Inflammatory macrophage treated with lipopolysaccharide for 4 hours (primary cell): ENCODE data around the gene ADAMTS17.
"Not testable (repeated sequence)": the region's sequence is repeated elsewhere in the genome, so short reads cannot be mapped to it uniquely, and the experiment has no call there.

Experiments
- DNase-seq: peaks from one replicate; pipeline ENCODE4 v3.0.0-alpha.2; 2020

ADAMTS17 gene

DNA sequence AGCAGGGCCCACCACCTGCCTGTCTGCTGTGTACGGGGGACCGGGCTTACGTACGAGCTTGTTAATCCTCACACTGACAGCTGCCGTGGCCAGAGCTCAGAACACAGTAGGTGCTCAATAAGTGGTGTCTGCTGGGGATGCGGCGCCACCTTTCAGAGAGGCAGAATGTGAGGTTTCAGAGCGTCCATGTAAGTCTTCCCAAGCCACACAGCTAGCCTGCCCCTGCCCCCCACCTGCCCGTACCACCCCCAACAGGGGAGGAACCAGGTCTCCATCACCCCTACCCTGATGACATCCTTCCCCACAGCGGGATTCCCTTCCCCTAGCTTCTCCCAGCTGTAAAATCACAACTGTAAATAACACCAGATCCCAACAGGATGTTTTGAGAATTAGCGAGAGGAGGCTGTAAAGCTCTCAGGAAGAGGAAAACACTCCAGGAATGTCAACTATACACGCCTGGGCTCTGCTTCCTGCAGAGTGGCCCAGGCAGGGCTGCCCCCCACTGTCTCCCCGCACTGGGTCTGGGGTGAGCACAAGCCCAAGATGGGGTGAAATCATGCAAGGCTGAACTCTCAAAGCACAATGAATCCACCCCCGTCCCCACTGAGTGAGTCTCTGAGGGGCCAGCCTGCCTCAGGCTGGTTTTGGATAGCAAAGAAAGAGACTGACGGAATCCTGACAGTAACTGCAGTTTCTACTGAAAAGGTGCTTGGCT is 358.4 kb downstream of the ADAMTS17 start:
- no peak for DNase-seq

DNA sequence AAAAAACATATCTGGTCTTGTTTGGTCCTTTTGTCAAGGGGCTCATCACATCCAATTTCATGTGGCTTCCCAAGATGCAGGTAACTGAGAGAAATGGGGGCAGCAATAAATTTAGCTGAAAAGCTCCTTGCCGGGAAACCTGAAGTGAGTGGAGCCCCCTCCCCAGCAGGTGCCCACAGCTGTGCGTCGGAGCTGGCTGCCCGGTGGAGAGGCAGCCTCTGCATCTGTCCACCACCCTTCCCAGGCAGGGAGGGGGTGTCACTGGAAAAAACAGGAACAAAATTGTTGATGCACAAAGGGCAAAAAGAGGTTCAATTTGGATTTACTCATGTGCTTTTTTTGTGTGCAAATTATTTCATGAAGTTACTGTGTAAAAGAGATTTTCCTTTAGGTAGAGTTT is 359.1 kb downstream of the ADAMTS17 start:
- no peak for DNase-seq

GRCh38 chr15:99981839-99982658 is 359.7 kb downstream of the ADAMTS17 start:
- no peak for DNase-seq

GRCh38 chr15:99981191-99981647 is 360.6 kb downstream of the ADAMTS17 start:
- no peak for DNase-seq

DNA sequence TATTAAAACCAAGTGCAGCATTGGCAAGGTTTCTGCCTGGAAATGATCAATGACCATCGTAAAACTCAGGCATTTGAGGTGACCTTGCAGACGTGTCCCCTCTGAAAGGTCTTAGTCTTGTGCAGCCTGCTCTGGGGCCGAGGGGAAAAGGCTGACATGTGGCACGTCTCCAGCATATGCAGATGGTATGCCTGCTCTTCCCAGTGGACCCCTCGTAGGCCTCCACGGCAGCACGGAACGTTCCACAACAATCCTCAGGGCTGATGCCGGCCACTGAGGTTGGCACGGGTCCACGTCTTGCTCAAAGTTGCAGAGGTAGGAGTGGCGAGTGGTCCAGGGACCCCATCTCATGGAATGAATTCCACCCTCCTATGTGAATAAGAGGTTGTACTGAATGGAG is 361.0 kb downstream of the ADAMTS17 start:
- DNase-seq: no peak

- not testable (repeated sequence) for DNase-seq
These were observed 361.9 kb downstream of the ADAMTS17 start for GRCh38 chr15:99979886-99980285.

DNA sequence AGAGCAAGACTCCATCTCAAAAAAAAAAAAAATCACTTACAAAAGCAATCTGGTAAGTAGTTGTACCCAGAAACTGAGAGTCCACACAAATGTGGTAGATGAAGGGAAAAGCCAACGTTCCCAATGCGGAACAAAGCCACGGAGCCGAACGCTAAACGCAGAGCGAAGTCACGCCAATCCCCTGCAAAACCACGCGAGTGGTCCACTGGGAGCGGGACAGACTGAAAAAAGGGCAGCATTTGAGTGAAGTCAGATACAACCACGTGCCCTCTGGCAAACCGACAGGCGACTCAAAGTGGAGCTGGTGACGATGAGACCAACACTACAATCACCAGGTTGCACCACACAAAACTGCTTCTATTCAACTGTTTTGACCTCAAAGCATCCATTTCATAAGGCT is 362.4 kb downstream of the ADAMTS17 start:
- DNase-seq: no peak

DNA sequence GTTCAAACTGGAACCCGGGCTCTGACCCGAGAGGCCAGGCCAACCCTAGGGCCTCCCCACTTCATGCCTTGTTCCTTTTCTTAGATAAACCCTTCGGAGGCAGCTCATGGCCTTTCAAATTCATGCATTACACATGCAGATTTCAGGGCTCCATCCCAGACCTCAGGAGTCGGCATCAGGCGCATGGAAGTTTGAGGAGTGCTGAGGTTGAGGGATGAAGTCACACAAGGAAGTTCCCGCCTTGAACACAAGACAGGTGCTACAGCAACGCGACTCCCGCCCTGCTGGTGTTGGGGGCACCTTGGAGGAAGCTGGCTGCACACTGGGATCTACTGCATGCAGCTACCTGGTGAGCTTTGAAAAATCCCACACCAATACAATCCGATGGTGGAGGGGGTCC is 363.3 kb downstream of the ADAMTS17 start:
- DNase-seq: no peak

- no peak for DNase-seq
These were observed 363.8 kb downstream of the ADAMTS17 start for GRCh38 chr15:99977929-99978328.

GRCh38 chr15:99976811-99977271 is 364.9 kb downstream of the ADAMTS17 start:
- no peak for DNase-seq

GRCh38 chr15:99976000-99976399 is 365.8 kb downstream of the ADAMTS17 start:
- DNase-seq: no peak

DNA sequence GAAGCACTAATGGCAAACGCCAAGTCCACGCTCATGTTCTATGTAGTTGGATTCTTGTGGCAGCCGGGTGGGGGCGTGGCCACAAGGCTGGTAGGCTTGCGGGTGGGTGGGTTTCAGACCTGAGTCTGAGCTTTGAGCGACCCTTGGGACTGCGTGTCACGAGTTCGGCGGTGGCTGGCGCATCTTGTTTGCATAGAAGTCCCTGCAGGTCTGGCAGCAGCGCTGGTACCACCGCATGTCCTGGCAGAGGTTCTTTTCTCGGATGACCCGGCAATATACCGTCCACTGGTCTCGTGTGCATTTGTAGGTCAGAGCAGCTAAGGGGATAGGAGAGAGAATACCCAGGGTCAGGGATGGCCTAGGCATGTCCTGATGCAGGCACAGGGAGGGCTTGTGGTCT is 367.5 kb downstream of the ADAMTS17 start:
- DNase-seq: no peak

DNA sequence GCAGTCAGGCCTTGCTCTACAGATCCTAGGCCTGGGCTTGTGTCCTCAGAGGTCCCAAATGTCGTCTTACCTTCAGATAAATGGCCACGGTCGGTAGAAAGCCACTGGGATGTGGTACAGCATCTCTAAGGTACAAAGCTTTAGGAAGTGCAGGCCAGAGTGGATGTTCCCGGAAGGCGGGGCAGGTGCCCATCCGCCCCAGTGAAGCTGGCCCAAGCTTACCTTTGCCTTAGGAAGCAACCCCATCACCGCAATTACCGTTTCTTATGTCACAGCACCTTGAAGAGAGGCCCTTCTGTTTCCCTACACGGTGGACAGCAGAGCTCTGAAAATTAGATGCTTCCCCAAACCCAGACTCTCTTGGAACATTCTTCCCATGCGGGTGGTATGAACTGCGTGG is 368.4 kb downstream of the ADAMTS17 start:
- no peak for DNase-seq

GRCh38 chr15:99970891-99971430 is 370.8 kb downstream of the ADAMTS17 start:
- no peak for DNase-seq

DNA sequence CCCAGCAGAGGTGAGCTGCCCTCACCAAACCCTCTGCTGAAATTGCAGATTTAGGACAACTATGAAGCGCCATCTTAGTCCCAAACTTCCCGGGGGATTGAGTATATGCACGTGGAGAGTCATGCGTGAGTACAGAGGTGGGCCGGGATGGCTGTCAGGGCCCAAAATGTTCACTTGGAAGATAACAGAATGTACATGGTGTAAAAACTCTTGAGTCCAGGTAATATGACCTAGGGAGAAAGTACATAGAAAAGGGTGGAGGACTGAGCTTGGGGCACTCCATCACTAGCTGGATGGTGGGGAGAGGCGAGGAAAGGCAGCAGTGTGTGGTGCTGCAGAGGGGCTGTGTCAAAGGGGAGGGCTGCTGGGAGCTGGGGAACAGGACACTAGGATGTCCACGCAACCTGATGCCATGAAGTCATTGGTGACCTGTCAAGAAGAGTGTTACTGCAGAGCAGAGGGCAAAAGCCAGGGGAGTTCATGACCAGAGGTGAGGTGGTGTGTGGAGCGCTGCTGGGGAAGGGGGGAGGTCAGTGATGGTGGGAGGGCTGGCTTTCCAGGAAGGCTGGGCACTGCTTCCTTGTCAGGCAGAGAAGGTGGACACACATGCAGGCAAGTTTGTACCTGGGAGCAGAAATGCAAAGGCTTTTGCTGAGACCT is 372.4 kb downstream of the ADAMTS17 start:
- DNase-seq: no peak

GRCh38 chr15:99967841-99968371 is 373.9 kb downstream of the ADAMTS17 start:
- no peak for DNase-seq

- no peak for DNase-seq
These were observed 375.0 kb downstream of the ADAMTS17 start for GRCh38 chr15:99966815-99967214.

DNA sequence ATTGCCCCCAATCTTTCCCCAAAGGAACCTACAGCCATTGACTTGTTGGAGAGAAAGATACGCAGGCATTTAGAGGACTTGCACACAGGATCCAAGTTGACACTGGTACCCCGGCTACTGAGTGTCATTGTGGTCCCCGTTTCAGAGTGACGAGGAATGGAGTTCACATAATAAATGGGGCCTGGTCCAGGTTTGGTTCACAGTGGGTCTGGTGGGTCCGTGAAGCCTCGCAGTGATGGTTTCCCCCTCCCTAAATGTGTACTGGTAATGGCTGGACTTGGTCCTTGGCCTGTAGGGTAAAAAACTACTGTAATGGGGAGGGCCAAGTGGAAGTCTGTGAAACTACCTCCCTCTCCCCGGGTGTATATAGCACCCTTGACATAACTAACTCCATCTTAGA is 376.4 kb downstream of the ADAMTS17 start:
- no peak for DNase-seq

DNA sequence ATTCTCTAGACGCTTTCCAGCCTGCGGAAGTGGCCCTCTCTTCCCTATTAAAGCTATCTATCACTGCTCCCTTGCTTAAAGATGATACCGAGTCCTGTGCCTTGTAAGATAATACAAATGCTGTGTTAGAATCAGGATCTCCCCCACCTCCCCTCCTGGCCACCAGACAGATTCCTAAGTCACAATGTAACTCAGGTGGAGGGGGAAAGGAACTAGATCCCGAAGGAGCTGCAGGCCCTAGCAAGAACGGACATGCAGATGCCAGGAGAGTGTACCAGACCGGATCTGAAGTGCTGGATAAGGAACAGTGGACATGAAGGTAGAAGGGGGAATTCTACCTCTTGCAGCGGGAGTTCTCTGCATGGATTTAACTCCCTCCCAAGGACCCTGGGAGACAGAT is 377.8 kb downstream of the ADAMTS17 start:
- DNase-seq: no peak

GRCh38 chr15:99963096-99963825 is 378.5 kb downstream of the ADAMTS17 start:
- DNase-seq: no peak

DNA sequence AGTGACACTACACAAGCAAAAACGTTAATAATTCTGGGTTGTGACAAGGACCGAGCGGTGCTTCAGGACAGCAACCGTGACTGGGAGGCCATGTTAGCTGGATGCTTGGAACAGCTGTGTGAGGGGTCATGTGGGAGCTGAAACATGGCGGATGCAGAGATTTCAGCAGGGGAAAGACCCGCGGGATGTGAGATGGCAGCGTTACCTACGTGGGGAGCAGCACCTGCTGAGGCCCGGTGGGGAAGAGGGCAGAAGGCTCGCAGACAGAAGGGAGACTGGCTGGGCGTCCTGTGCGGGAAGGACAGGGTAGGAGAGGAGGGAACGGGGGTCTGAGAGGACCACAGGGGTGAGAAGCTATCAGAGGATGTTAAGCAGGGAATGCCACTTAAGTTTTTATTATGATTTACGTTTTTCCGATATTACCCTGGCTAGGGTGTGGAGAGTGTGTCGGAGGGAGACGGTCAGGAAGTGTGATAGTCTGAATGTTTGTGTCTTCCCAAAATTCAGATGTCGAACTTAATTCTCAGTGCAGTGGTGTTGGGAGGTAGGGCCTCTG is 379.7 kb downstream of the ADAMTS17 start:
- no peak for DNase-seq

DNA sequence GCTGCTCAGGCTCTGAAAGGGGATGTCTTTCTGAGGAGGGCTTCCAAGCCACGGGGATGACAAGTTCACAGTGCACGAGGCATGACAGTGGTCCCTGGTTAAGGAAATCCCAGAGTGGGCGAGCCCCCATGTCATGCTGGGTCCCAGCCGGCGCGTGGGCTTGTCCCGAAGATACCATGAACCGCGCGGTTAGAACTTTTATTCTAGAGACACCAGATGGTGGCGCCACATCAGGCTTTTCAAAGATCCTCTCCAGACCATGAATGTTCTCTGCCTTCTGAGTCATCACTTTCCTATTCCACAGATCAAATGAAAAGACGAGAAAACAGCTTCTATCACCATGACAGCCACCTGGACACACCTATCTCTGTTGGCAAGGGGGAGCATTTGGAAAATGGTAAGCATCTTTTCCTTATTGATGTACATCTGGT is 380.7 kb downstream of the ADAMTS17 start:
- no peak for DNase-seq
